GM21515 (cell line): ENCODE data around the gene SPRING1.
"Not testable (repeated sequence)": the region's sequence is repeated elsewhere in the genome, so short reads cannot be mapped to it uniquely, and the experiment has no call there.

Experiments used
- ATAC-seq: cut with Tn5 transposase; IDR thresholded peaks from one replicate; pipeline ENCODE4 v1.9.1; 2021; ENCODE audit not compliant: unreplicated experiment

SPRING1 gene

GRCh38 chr12:116737774-116738657, at the start of gene SPRING1, which contains the start of gene RNFT2:
SPRING1 (minus strand) TSS chr12:116738069; CDS start chr12:116737900, 169 bp downstream.
RNFT2 (plus strand) TSS chr12:116738315; CDS start chr12:116740498, 2,183 bp downstream.
- ATAC-seq = peak; percentile 96

GRCh38 chr12:116784238-116784612, 46.4 kb upstream of the SPRING1 start:
- no peak for ATAC-seq

GRCh38 chr12:116783525-116784237, 45.8 kb upstream of the SPRING1 start:
- no peak for ATAC-seq

- ATAC-seq = no peak
Observed at GRCh38 chr12:116780942-116781341, 43.1 kb upstream of the SPRING1 start.

- no peak for ATAC-seq
Observed at GRCh38 chr12:116779597-116779996, 41.7 kb upstream of the SPRING1 start.

- no peak for ATAC-seq
Observed at GRCh38 chr12:116777245-116777644, 39.4 kb upstream of the SPRING1 start.

GRCh38 chr12:116774020-116774419, 36.2 kb upstream of the SPRING1 start:
- ATAC-seq = no peak

GRCh38 chr12:116773276-116773731, 35.4 kb upstream of the SPRING1 start:
- no peak for ATAC-seq

- no peak for ATAC-seq
Observed at GRCh38 chr12:116771651-116772050, 33.8 kb upstream of the SPRING1 start.

GRCh38 chr12:116766746-116767145, 28.9 kb upstream of the SPRING1 start:
- no peak for ATAC-seq

GRCh38 chr12:116766285-116766684, 28.4 kb upstream of the SPRING1 start:
- ATAC-seq = no peak

GRCh38 chr12:116765271-116765670, 27.4 kb upstream of the SPRING1 start:
- ATAC-seq = no peak

GRCh38 chr12:116761499-116761898, 23.6 kb upstream of the SPRING1 start:
- ATAC-seq = no peak

- ATAC-seq = no peak
Observed at GRCh38 chr12:116760622-116761020, 22.8 kb upstream of the SPRING1 start.

GRCh38 chr12:116759783-116760621, 22.1 kb upstream of the SPRING1 start:
- ATAC-seq = no peak

GRCh38 chr12:116754783-116755182, 16.9 kb upstream of the SPRING1 start:
- ATAC-seq = not testable (repeated sequence)

GRCh38 chr12:116754097-116754496, 16.2 kb upstream of the SPRING1 start:
- ATAC-seq = not testable (repeated sequence)

- no peak for ATAC-seq
Observed at GRCh38 chr12:116750298-116750697, 12.4 kb upstream of the SPRING1 start.

GRCh38 chr12:116749884-116750283, 12.0 kb upstream of the SPRING1 start:
- no peak for ATAC-seq

- ATAC-seq = no peak
Observed at GRCh38 chr12:116745554-116745953, 7.7 kb upstream of the SPRING1 start.

- ATAC-seq = no peak
Observed at GRCh38 chr12:116744766-116745165, 6.9 kb upstream of the SPRING1 start.
